Measurements from ENCODE around the gene ZNHIT3. TPM values are rescaled to one million over a fixed set of nuclear protein-coding genes. Genes with fewer than 3 reads are reported as not detected.

Gene ZNHIT3
- total RNA-seq, 1 donor from 2014 or later: 68.4 TPM

DNA sequence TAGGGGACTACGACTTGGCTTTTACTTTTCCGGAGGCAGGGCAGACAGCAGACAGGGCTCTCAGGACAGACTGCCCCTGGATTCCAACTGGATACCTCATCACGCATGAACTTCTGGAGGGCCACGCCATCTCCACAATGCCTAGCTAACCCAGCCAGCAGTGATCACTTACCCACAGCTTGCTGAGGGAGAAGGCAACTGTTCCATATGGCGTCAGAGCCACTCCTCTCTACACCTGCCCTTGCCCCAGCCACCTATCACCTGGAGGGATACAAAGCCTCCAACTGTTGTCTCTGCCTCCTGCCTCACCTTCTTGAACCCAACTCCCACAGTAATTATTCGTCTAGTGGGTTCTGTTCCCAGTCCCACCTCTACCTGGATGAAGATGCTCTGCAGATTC lies 39.4 kb downstream of the ZNHIT3 start:
- Histone ChIP-seq H3K9ac (no peak overlapping the region), H3K4me1 (no peaks in the 10 kb centered on the region), H3K27me3 (no peaks in the 10 kb centered on the region), H3K4me2 (no peak overlapping the region), H3K36me3 (peaks cover 7% of the 10 kb centered on the region), H4K20me1 (ENCODE audit: low read depth) (peaks cover 4% of the 10 kb centered on the region), H3K4me3 (no peak overlapping the region), H3F3A (ENCODE audit: low read depth) (no peaks in the 10 kb centered on the region), H3K9me3 (ENCODE audit: low read depth) (no peaks in the 10 kb centered on the region), H3K27ac (no peak overlapping the region), H3K79me2 (ENCODE audit: low read depth) (no peaks in the 10 kb centered on the region), H2AFZ (replicated peaks) (no peak overlapping the region)
- no peaks in the 10 kb centered on the region for H3K9me3 Mint-ChIP-seq
- H3K36me3 Mint-ChIP-seq: peaks cover 24% of the 10 kb centered on the region
- no peak for DNase-seq (ENCODE audit: low spot score)
- H3K4me3 Mint-ChIP-seq: no peak overlapping the region
- TF ChIP-seq EZH2phosphoT487 (IDR thresholded peaks at IDR 0.05): no peak
- TF ChIP-seq EZH2 (IDR thresholded peaks at IDR 0.05): no peak
- TF ChIP-seq, protein P1, sequence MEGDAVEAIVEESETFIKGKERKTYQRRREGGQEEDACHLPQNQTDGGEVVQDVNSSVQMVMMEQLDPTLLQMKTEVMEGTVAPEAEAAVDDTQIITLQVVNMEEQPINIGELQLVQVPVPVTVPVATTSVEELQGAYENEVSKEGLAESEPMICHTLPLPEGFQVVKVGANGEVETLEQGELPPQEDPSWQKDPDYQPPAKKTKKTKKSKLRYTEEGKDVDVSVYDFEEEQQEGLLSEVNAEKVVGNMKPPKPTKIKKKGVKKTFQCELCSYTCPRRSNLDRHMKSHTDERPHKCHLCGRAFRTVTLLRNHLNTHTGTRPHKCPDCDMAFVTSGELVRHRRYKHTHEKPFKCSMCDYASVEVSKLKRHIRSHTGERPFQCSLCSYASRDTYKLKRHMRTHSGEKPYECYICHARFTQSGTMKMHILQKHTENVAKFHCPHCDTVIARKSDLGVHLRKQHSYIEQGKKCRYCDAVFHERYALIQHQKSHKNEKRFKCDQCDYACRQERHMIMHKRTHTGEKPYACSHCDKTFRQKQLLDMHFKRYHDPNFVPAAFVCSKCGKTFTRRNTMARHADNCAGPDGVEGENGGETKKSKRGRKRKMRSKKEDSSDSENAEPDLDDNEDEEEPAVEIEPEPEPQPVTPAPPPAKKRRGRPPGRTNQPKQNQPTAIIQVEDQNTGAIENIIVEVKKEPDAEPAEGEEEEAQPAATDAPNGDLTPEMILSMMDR (IDR thresholded peaks at IDR 0.05): no peak
- H3K4me1 Mint-ChIP-seq: no peaks in the 10 kb centered on the region
- no peak overlapping the region for H3K27ac Mint-ChIP-seq
- no peaks in the 10 kb centered on the region for H3K27me3 Mint-ChIP-seq (ENCODE audit: insufficient read depth, low read depth)

DNA sequence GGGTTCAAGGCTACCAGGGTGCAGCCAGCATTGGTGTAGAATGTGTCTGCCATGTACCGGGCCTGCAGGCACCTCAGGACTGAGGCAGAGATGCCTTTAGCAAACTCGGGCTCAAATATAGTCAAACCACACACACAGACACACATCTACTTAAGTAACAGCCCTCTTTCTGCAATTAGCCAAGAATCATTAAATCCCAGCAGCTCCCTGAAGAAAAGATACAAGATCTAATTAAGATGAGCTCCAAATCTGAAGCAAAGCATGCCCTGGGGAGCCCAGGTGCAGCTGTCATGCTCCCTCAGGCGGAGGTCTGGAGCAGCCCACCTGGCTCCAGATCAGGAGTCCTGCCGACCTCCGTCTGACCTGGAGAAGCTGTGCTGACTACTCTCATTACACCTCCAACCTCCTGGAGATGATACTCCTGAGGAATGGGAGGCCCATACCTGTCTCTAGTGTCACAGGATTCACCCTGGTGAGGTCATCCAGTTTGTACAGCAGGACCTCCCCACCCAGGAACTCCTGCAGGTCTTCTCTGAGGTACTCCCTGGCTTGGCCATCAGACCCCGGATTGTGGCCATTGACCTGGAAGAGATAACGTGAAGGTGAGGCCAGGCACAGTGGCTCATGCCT lies 41.3 kb downstream of the ZNHIT3 start:
- peaks cover 13% of the 10 kb centered on the region for H3K79me2 ChIP-seq (ENCODE audit: low read depth)
- H3K9ac ChIP-seq: no peak overlapping the region
- H3F3A ChIP-seq (ENCODE audit: low read depth): no peaks in the 10 kb centered on the region
- no peaks in the 10 kb centered on the region for H3K4me1 Mint-ChIP-seq
- no peak overlapping the region for H3K27ac Mint-ChIP-seq
- H3K36me3 Mint-ChIP-seq: peaks cover 31% of the 10 kb centered on the region
- no peaks in the 10 kb centered on the region for H3K9me3 Mint-ChIP-seq
- H3K4me2 ChIP-seq: no peak overlapping the region
- no peaks in the 10 kb centered on the region for H3K27me3 ChIP-seq
- H3K4me1 ChIP-seq: no peaks in the 10 kb centered on the region
- peaks cover 4% of the 10 kb centered on the region for H4K20me1 ChIP-seq (ENCODE audit: low read depth)
- TF ChIP-seq EZH2 (IDR thresholded peaks at IDR 0.05) (no peak), EZH2phosphoT487 (IDR thresholded peaks at IDR 0.05) (no peak)
- TF ChIP-seq, protein P1 (IDR thresholded peaks at IDR 0.05): no peak
- H2AFZ ChIP-seq (replicated peaks): no peak overlapping the region
- no peak overlapping the region for H3K4me3 ChIP-seq
- DNase-seq (ENCODE audit: low spot score): no peak
- no peak overlapping the region for H3K4me3 Mint-ChIP-seq
- H3K27me3 Mint-ChIP-seq (ENCODE audit: insufficient read depth, low read depth): no peaks in the 10 kb centered on the region
- H3K9me3 ChIP-seq (ENCODE audit: low read depth): no peaks in the 10 kb centered on the region
- H3K36me3 ChIP-seq: no peaks in the 10 kb centered on the region
- no peak overlapping the region for H3K27ac ChIP-seq

DNA sequence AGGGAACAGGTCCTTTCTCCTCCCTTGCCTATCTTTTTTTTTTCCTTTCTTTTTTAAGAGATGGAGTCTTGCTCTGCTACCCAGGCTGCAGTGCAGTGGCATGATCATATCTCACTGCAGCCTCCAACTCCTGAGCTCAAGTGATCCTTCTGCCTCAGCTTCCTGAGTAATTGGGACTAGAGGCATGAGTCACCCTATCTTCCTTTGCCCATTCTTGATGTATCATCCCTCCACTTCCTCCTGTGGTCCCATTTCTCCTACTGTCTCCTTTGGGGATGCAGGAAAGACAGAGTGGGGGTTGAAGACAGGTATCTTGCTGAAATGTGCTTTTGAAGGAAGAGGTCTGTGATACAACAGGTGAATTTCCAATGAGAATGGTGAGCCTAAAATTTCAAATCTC lies 42.6 kb downstream of the ZNHIT3 start:
- no peak overlapping the region for H2AFZ ChIP-seq (replicated peaks)
- H3K9ac ChIP-seq: no peak overlapping the region
- no peaks in the 10 kb centered on the region for H3K9me3 Mint-ChIP-seq
- H3K9me3 ChIP-seq (ENCODE audit: low read depth): no peaks in the 10 kb centered on the region
- peaks cover 4% of the 10 kb centered on the region for H3K4me1 Mint-ChIP-seq
- H3K27me3 ChIP-seq: no peaks in the 10 kb centered on the region
- H4K20me1 ChIP-seq (ENCODE audit: low read depth): peaks cover 4% of the 10 kb centered on the region
- DNase-seq (ENCODE audit: low spot score): no peak
- peaks cover 6% of the 10 kb centered on the region for H3F3A ChIP-seq (ENCODE audit: low read depth)
- H3K79me2 ChIP-seq (ENCODE audit: low read depth): peaks cover 26% of the 10 kb centered on the region
- TF ChIP-seq EZH2 (IDR thresholded peaks at IDR 0.05) (no peak), EZH2phosphoT487 (IDR thresholded peaks at IDR 0.05) (no peak)
- TF ChIP-seq, protein P1 (IDR thresholded peaks at IDR 0.05): no peak
- H3K27ac ChIP-seq: no peak overlapping the region
- H3K36me3 ChIP-seq: no peaks in the 10 kb centered on the region
- peaks cover 6% of the 10 kb centered on the region for H3K4me1 ChIP-seq
- H3K36me3 Mint-ChIP-seq: peaks cover 36% of the 10 kb centered on the region
- H3K4me3 ChIP-seq: no peak overlapping the region
- H3K27me3 Mint-ChIP-seq (ENCODE audit: insufficient read depth, low read depth): no peaks in the 10 kb centered on the region
- no peak overlapping the region for H3K4me2 ChIP-seq
- H3K4me3 Mint-ChIP-seq: no peak overlapping the region
- no peak overlapping the region for H3K27ac Mint-ChIP-seq

Data from neural progenitor cell (in vitro differentiated cells).